Spleen (tissue), 11 donors: ENCODE measurements around the gene ADGRG3. TPM values are rescaled to one million over a fixed set of nuclear protein-coding genes. Genes with fewer than 3 reads are reported as not detected.

Source experiments
- DNase-seq: peaks from one replicate; pipeline ENCODE4 v3.0.0-alpha.2; 2020
- H3K27ac ChIP-seq, 8 donors: fragments of 200-600 bp; sonication (generic) in 7 of 8; 1 replicate in 4 of 8; 2 replicates in 4 of 8; pipeline versions ENCODE4 v1.5.0 to v1.8.0; 2016 to 2021; ENCODE audit warnings: inconsistent platforms in 4 of 8, mild to moderate bottlenecking in 4 of 8, moderate library complexity in 1 of 8
- H3K27me3 ChIP-seq, 7 donors: fragments of 200-600 bp; sonication (generic) in 6 of 7; replicated peaks in 1 of 7; 1 replicate in 4 of 7; 2 replicates in 3 of 7; pipeline versions ENCODE4 v1.5.0 to v1.8.0; 2016 to 2021; ENCODE audit warnings: inconsistent platforms in 3 of 7, mild to moderate bottlenecking in 1 of 7
- H3K36me3 ChIP-seq, 6 donors: fragments of 200-600 bp; sonication (generic) in 5 of 6; 1 replicate in 4 of 6; 2 replicates in 2 of 6; pipeline versions ENCODE4 v1.5.0 to v1.8.0; 2016 to 2021; ENCODE audit warnings: inconsistent platforms in 2 of 6
- H3K4me1 ChIP-seq, 6 donors: fragments of 200-600 bp; sonication (generic) in 5 of 6; 1 replicate in 3 of 6; 2 replicates in 3 of 6; pipeline versions ENCODE4 v1.5.0 to v1.8.0; 2016 to 2021; ENCODE audit warnings: inconsistent platforms in 3 of 6
- H3K4me3 ChIP-seq, 8 donors: fragments of 200-600 bp; sonication (generic) in 7 of 8; 1 replicate in 4 of 8; 2 replicates in 4 of 8; pipeline versions ENCODE4 v1.5.0 to v1.8.0; 2016 to 2021; ENCODE audit warnings: inconsistent platforms in 4 of 8, mild to moderate bottlenecking in 4 of 8, moderate library complexity in 2 of 8
- H3K9me3 ChIP-seq, 8 donors: fragments of 200-600 bp; sonication (generic) in 7 of 8; 1 replicate in 4 of 8; 2 replicates in 4 of 8; pipeline versions ENCODE4 v1.5.0 to v1.8.0; 2016 to 2021; ENCODE audit warnings: inconsistent platforms in 4 of 8
- POLR2A ChIP-seq, 3 donors: fragments of 450-650 bp; IDR thresholded peaks; one replicate each; pipeline ENCODE4 v1.5.1; 2017; ENCODE audit warnings: antibody characterized with exemption in 3 of 3, mild to moderate bottlenecking in 1 of 3
- POLR2AphosphoS5 ChIP-seq, 3 donors: sonication (generic); formaldehyde crosslinking; IDR thresholded peaks; one replicate each; pipeline ENCODE4 v1.5.1; 2017; ENCODE audit warnings: antibody characterized with exemption in 3 of 3
- WGBS, 5 donors: extraction: QIAGEN DNeasy Blood & Tissue Kit in 3 of 5; methylation state at CpG; one replicate each; pipeline versions ENCODE4 v1.1.5 to v1.1.7; 2013 to 2018; 5-methylcytosine and 5-hydroxymethylcytosine counted together
- intact Hi-C: fragments of 100-400 bp; cut with DNase I; formaldehyde crosslinking; loops from one replicate; pipeline ENCODE4 v1.15.0; 2023; ENCODE audit warnings: low total_unique reads
- polyA plus RNA-seq, 3 donors: library from polyadenylated mRNA; stranded (reverse); fragments of 200-250 nt; gene quantifications; one replicate each; pipeline ENCODE4 v1.2.1, GENCODE V29; 2013
- total RNA-seq, 7 donors: library from RNA; depleted of rRNA in 3 of 7; stranded (reverse); fragments of >200 nt in 3 of 7; fragmentation: NEBNext Ultra II Directional in 4 of 7; extraction: Animal tissue kit (Norgen Biotek cat#: 25700) in 4 of 7; gene quantifications; one replicate each; pipeline versions ENCODE4 v1.1.0 to v1.2.1, GENCODE V29; 2016 to 2021
- TF ChIP-seq, protein P1 (sequence below), 11 experiments: fragments of 200-600 bp in 7 of 11; fragments of 450-650 bp in 4 of 11; sonication (generic) in 4 of 11; IDR thresholded peaks in 8 of 11; conservative IDR thresholded peaks in 3 of 11; 1 replicate in 7 of 11; 2 replicates in 4 of 11; pipeline versions ENCODE4 v1.4.0 to v1.8.0; 2016 to 2021; ENCODE audit warnings: antibody characterized with exemption in 11 of 11, inconsistent platforms in 4 of 11, mild to moderate bottlenecking in 1 of 11
- donor health status: healthy with polysubstance abuse.
- donor health status: DM: no; HTN: no; CAD: no; lungs with moderate emphysema.
- donor health status: DM: no; HTN: no; CAD: no.
- donor health status: Bipolar disorder and iron deficiency.
- donor health status: healthy.
- donor health status: DM: no; HTN: no; CAD: no.
- donor health status: DM: yes; HTN: yes; CAD: no.

ADGRG3 gene
- total and polyA plus RNA-seq, 10 donors = 2.5 to 116 (median 27.2) TPM

- Histone ChIP-seq H3K9me3 (no peaks in the 10 kb centered on the region), H3K27me3 (no peaks in the 10 kb centered on the region), H3K27ac (peak within 1 kb of the TSS in 5 of 8 donors; percentile 11 to 83 (median 70)), H3K4me3 (peak within 1 kb of the TSS in 5 of 8 donors; percentile 16 to 66 (median 29)), H3K36me3 (no peaks in the 10 kb centered on the region), H3K4me1 (peaks cover 0 to 38% (median 19%) of the 10 kb centered on the region in 6 donors)
- 20 to 30% (median 27%) methylated on average over 8 of the region's 8 CpGs for WGBS, 5 donors
- intact Hi-C loops = no loop called here
- TF ChIP-seq, protein P1, sequence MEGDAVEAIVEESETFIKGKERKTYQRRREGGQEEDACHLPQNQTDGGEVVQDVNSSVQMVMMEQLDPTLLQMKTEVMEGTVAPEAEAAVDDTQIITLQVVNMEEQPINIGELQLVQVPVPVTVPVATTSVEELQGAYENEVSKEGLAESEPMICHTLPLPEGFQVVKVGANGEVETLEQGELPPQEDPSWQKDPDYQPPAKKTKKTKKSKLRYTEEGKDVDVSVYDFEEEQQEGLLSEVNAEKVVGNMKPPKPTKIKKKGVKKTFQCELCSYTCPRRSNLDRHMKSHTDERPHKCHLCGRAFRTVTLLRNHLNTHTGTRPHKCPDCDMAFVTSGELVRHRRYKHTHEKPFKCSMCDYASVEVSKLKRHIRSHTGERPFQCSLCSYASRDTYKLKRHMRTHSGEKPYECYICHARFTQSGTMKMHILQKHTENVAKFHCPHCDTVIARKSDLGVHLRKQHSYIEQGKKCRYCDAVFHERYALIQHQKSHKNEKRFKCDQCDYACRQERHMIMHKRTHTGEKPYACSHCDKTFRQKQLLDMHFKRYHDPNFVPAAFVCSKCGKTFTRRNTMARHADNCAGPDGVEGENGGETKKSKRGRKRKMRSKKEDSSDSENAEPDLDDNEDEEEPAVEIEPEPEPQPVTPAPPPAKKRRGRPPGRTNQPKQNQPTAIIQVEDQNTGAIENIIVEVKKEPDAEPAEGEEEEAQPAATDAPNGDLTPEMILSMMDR (IDR thresholded peaks at IDR 0.05 in 8 of 11, conservative IDR thresholded peaks at IDR 0.05 in 3 of 11) = no peak
- peak in 1 of 3 donors; percentile 40 for TF ChIP-seq POLR2AphosphoS5 (IDR thresholded peaks at IDR 0.05)
- no peak for TF ChIP-seq POLR2A (IDR thresholded peaks at IDR 0.05)
- DNase-seq = peak; percentile 83
These were observed 26.9 kb downstream of the ADGRG3 start, which contains the start of gene DRC7 for GRCh38 chr16:57694725-57695679. TSS of gene DRC7 (plus strand) at chr16:57694806. CDS start at chr16:57697950, 3,144 bp downstream.

DNA sequence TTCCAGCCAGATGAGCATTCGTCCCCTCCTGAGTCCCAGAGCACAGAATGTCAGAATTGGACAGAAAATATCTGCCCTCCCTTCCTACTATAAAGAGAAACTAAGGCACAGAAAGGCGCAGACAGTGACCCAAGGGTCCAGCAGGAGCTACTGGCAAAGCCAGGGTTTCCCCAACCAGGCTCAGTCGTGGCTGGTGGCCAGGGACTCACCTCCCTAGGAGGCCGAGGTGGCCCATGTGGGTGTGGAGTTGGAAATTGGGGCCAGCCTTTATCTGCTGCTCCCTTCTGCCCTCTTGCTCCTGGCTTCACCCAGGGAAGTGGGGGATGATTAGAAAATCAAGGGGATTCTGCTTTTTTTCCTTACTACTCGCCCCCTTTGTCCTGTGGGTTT is 27.6 kb downstream of the ADGRG3 start:
- DNase-seq = no peak
- WGBS, 5 donors = 57 to 86% (median 71%) methylated on average over 5 of the region's 5 CpGs
- peaks cover 0 to 33% (median 13%) of the 10 kb centered on the region in 6 donors for H3K4me1 ChIP-seq
- H3K4me3 ChIP-seq = peak overlapping the region in 1 of 8 donors; percentile 66
- H3K27me3 ChIP-seq = no peaks in the 10 kb centered on the region
- H3K36me3 ChIP-seq = no peaks in the 10 kb centered on the region
- intact Hi-C loops = no loop called here
- peak overlapping the region in 3 of 8 donors; percentile 70 to 83 (median 76) for H3K27ac ChIP-seq
- TF ChIP-seq POLR2A (IDR thresholded peaks at IDR 0.05) (no peak), POLR2AphosphoS5 (IDR thresholded peaks at IDR 0.05) (no peak)
- TF ChIP-seq, protein P1 (IDR thresholded peaks at IDR 0.05 in 8 of 11, conservative IDR thresholded peaks at IDR 0.05 in 3 of 11) = no peak
- H3K9me3 ChIP-seq = no peaks in the 10 kb centered on the region

DNA sequence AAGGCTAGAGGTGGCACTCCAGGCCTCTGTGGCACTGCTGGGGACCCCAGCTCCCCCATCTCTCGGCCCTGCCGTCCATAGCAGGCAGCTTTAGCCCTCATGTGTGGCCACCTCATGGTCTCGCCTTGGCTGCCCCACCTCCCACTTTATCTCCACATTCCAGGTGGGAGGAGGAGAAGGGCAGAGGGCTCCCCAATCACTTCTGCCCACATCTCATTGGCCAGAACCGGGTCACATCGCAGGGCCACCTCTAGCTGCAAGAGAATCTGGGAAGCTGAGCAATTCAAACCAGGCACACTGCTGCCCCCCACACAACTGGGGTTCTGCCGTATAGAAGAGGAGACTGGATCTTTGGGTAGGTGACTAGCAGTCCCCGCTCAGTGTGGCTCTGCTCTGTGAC is 28.1 kb downstream of the ADGRG3 start:
- H3K27me3 ChIP-seq = no peaks in the 10 kb centered on the region
- H3K27ac ChIP-seq = no peak overlapping the region
- intact Hi-C loops = no loop called here
- H3K9me3 ChIP-seq = no peaks in the 10 kb centered on the region
- TF ChIP-seq POLR2A (IDR thresholded peaks at IDR 0.05) (no peak), POLR2AphosphoS5 (IDR thresholded peaks at IDR 0.05) (no peak)
- TF ChIP-seq, protein P1 (IDR thresholded peaks at IDR 0.05 in 8 of 11, conservative IDR thresholded peaks at IDR 0.05 in 3 of 11) = no peak
- no peak for DNase-seq
- H3K36me3 ChIP-seq = no peaks in the 10 kb centered on the region
- WGBS, 5 donors = 85 to 97% (median 93%) methylated on average over 7 of the region's 7 CpGs
- H3K4me3 ChIP-seq = no peak overlapping the region
- peaks cover 0 to 29% (median 7%) of the 10 kb centered on the region in 6 donors for H3K4me1 ChIP-seq
